CD4-positive, alpha-beta T cell treated with Interleukin-15 for 1 hour (primary cell): ENCODE measurements around the gene KIAA1210.

ENCODE experiments used
- DNase-seq: peaks from one replicate; pipeline ENCODE4 v3.0.0-alpha.2; 2020

The KIAA1210 gene

DNA sequence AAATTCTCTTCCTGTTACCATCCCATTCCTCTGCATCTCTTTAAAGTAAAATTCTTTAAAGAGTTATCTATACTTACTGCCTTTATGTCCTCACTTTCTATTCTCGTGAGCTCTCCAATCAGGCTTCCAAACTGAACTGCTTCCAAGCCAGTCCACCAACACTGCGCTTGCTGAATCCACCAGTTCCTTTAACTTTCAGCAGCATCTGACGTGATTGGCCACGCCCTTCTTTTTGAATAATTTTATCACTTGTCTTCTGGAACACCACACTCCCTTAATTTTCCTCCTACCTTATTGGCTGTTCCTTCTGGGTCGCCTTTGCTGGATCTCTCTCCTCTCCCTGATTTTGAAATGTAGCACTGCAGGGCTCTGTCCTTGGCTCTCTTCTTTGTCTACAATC lies at the start of gene KIAA1210:
TSS of gene KIAA1210 (minus strand) at position 163 of the 400 bp plus-strand sequence. CDS start 4,170 bp downstream, outside the sequence.
- DNase-seq, result no peak

DNA sequence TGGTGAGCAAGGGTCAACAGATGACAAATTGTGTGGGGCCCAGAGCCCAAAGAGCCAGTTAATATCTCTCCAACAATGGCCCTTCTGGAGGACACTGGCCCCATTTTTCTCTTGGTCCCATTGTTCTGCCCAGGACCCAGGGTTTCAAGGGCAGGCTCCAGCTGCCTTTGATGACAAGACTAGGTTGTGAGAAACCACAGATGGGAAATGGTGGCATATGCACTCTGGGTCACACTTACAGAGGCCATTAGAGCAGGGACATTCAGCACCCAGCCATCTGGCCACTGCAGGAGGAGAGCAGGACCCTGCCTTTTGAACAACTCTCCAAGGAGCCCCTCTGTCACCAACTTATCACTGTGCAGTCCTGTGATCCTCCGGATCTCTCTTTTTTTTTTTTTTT lies 49.7 kb upstream of the KIAA1210 start:
- no peak for DNase-seq

DNA sequence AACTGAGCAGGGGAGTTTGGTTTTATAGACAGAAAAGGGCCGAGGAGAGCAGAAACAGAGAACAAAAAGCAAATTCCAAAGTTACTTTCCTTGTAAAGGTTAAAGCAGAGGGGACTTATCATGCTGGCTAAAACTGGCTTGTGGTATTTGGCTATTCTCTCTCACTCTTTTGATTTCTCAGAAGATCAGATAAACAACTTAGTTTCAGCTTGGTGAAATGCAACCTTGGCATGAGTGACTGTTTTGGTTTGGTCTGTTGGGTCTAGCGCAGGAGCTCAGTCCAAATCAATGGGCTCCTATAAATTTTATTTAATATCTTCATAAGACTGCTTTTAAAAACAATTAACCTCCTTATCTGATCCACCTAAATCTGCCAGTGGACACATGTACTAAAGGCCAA lies 47.3 kb upstream of the KIAA1210 start:
- no peak for DNase-seq

DNA sequence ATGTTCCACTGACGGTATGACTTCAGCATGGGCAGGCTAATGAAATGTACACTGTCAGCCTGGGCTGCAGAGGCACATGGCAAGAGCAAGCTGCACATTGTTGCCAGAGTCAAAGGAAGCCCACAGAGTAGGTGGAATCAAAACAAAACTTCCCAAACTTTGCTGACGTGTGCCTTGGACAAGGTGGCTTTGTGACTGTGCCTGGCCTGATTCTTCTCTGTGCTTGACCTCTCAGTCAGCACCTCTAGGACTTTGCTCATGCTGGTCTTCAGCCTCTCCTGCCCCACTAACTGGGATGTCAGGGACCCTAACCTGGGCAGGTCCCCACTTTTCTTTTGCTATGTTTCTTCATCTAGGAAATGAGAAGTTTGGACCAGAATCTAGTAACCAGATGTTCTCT lies 40.5 kb upstream of the KIAA1210 start:
- no peak for DNase-seq

DNA sequence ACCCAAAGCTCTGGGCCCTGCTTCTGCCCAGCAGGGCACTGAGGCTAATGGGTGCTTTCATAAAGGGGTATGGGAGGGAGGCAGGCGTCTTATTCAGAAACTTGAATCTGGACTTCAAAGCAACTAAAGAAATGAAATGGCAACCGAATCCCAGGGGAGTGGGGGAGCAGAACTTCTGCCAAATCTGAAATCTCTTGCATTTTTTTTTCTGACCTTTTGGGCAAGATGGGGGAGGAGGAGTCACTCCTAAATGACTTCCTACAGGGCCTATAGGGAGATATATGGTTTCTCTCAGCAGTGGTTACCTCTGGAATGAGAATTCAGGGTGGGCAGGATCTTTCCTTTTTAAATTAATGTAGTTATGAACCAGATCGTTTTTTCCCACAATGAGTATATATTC lies 30.6 kb upstream of the KIAA1210 start:
- DNase-seq, result no peak

DNA sequence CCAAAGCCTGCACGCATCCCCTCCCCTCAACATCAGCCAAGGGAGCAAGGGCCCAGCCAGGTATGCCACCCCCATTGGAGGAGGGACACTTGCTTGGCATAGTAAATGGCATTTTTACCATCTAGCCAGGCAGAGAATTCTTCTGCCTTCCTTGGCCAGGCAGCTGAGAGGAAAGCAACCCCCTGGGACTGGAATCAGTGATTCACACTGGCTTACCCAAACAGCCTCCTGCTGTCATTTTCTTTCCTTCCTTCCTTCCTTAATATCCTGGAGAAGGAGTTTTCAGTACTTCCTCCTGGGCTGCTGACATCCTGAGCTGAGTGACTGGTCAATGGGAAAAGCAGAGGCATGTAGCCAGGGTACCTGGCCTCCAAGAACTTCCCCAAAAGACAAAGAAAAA lies 28.6 kb upstream of the KIAA1210 start:
- no peak for DNase-seq

DNA sequence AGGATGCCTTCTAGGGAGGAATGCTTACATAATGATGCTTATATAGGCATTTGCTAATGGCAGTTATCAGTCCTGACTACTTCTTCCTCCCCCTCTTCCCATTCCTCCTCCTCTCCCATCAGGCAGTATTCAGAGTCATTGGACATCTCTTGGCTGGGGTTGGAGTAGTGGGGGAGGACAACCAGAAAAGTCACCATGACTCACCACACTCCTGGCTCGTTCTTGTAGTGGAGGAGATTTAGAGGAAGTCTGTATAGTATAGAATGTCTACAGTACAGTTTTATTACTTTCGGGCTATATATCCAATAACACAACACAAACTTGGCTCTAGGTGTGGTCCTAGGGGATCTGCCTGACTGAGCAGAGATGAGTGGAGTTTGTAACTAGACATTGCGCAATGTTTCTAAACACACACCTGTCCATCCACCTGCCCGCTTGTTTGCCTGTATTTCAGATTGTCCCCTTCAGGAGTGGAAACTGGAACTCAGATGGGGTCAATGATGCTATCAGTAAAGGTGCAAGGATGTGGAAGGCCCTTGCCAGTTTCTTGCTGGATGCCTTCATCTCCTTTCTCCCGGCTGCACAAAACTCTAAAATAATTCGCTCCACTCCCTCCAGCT lies 27.9 kb upstream of the KIAA1210 start:
- DNase-seq, result no peak

DNA sequence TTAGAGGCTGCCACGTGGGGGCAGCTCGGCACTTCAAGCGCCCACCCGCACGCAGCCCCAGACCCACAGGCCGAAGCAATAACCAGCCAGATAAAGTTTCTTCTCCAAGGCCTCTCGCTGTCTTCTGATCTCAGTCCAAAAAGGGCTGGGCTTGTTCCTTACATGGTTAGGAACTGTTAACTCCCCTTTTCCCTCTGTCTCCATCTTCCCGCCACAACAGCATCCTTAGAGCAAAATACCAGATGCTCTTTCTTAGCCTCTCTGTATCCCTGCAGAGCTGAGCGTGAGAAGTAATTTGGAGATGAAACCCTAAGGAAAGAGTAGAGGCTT lies 23.4 kb upstream of the KIAA1210 start:
- no peak for DNase-seq

DNA sequence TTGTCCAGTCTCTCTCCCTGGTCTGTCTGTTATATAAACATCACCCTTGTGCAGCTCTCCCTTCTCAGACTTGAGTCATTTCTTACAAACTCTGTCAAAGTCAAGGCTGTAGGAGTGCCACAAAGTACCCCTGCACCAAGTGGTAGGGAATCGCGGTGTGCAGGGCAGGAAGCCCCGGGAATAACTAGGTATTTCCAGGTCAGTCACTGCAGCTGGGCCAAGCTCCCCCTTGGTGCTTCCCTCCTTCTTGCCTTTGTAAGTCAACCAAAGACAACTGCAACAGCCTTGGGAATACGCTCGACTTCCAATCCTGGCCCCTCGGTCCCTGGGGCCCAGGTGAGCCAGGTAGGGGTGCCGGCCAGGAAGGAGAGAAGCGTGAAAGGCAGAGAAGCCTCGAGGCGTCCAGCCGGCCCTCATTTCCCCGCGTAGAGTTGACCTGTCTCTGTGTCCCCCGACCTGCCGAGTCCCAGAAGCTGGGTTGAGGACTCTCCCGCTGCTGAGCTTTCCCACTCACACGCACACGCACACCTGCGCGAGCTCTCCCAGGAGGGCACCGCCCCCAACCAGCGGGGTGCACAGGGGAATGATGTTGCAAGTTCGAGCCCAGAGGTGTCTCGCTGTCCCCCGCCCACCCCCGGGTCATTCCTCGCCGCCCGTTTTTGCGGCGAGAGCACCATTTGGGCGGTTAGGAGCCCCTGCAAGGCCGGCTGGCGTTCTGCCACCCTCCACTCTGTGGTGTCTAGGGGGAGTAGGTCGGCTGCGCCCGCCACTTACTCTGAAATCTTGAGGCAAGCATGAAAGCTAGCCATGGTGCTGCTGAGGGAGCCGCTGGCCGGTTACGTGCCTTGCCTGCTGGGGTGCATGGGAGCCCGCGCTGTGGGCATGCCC lies 22.8 kb upstream of the KIAA1210 start:
- DNase-seq, result no peak

DNA sequence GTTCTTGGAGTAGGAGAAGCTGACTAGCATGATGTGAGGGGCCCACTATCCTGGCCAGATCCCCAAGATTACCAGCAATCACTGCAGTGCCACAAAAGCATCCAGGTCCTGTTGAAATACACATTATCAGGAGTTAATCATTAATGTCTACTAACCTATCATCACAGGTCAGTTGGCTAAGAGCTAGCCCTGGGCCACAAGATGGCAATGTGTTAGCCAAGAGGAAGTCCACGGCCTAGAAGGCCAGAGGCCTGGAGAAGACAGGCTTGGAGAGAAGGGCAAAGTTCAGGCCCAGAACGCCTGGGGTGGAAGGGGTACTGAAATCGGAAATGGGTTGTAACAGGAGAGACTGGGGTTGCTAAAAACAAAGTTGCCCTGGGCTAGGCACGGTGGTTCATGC lies 19.9 kb upstream of the KIAA1210 start:
- no peak for DNase-seq

DNA sequence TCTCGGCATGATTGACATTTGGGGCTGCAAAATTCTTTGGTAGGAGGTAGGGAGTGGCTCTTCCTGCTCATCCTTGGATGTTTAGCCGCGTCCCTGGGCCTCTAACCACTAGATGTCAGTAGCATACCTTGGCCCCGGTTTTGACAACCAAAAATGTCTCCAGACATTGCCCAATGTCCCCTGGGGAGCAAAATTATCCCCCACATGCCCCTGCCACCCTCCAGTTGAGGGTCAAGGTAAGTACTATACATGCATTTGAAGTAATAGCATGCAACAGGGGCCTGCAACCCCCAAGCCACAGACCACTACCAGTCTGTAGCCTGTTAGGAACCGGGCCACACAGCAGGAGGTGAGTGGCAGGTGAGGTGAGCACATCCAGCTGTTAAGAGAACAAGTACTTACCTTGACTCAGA lies 17.6 kb upstream of the KIAA1210 start:
- no peak for DNase-seq

DNA sequence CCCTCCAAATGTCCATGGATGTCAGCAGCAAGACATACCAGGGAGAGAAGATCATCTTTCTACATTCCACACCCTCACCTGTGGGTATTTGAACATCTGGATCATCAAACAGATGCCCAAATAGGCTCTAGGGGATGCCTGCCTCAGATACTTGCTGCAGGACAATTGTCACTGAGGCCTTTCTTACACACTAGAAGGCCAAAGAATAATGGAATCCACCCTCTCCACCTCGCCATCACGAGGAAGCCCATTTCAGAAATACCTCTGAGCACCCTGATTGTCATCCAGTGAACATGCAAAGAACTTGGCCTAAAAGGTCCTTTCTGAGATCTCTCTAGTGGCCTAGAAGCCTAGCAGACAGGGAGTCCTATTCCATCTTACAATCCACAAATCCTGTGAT lies 6.9 kb upstream of the KIAA1210 start:
- no peak for DNase-seq

DNA sequence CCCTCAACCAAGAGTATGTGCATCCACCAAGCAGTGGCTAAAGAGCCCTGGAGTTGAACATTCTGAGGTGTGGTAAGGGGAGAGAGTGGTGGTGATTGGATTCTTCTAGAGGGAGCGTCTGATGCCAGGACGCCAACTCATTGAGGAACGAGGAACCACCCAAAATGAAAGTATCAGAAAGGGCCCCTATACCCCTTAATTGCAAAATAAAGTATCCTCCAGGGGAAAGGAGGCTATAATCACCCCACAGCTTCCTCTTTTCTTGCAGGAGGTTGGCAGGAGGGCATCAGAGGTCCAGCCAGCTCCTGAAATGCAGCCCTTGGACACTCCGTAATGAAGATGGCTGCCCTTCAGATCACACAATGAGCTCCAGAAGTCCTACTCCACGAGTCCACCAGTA lies 5.3 kb upstream of the KIAA1210 start:
- no peak for DNase-seq

DNA sequence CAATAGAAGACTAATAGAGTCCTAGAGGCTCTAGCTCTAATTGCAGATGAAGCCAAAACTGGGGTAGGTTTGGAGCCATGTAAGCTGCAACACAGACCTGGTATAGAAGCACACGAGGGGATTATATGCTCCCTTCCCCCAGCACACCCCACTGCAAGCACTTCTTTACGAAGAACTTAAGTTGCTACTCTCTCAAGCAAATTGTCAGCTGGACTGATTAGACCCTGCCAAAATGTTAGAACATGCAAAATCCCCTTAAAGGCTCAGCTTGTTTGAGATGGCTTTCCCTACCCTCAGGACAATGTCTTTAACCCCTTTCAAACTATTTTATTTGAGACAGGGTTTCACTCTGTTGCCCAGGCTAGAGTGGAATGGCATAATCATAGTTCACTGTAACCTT lies 4.7 kb upstream of the KIAA1210 start:
- no peak for DNase-seq

DNA sequence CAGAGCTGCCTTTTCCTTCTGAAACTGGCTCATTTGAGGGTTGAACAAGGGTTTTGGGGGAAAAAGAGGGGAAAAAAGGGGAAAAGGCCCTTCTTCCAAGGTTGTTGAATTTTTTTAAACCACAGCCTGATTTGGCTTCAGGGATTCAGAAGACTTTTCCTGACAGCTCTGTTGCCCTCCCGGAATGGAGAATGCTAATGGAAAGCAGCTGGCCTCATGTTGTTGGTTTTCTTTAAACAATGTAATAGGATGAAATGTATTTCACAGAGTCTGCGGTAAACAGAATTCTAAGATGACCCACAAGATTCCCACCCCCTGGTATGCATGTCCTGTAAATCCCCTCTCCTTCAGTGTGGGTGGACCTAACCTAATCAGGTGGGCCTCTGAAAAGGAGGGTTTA lies 3.3 kb upstream of the KIAA1210 start:
- no peak for DNase-seq

DNA sequence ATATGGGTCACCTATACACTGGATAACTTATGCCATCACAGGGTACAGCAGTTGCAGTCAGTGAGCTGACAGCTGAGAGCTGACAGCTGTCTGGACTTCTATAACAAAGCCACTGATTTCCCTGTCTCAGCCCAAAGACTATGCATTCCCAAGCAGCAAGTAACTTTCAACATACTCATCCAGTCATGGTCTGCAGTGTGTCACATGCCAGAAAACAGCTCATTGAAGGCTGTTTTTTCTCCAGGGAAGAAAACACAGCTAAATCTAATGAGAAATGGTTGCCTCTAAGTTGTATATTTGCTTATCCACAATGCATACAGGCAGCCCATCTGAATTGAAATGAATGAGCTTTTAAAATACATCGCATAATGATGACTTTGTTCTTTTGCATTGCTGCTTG lies 6.3 kb downstream of the KIAA1210 start:
- no peak for DNase-seq

DNA sequence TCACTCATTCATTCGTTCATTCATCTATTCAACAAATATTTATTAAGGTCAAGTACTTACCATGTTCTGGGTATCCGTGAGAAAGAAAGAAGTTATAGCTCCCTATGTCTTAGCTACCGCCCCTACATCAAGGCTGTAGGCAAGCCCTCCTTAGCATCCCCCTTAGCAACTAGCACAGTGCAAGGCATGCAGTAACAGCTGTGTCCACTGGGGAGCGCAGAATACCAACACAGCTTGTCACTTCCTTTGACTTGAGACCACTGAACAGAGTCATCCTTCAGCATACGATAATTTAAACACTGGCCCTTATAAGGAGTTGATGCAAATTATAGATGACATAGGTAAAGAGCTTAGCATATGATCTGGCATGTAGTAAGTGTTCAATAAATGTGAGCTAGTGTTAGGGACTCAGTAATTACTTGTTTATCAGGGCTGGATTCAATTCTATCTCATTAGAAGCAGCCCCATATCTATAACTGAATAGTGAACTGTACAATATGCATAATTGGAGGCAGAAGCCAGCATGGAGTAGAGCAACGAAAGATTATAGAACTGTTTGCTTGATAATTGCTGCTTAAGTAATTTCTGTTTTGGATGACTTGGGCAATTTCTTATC lies 8.7 kb downstream of the KIAA1210 start:
- peak; percentile 31 for DNase-seq

DNA sequence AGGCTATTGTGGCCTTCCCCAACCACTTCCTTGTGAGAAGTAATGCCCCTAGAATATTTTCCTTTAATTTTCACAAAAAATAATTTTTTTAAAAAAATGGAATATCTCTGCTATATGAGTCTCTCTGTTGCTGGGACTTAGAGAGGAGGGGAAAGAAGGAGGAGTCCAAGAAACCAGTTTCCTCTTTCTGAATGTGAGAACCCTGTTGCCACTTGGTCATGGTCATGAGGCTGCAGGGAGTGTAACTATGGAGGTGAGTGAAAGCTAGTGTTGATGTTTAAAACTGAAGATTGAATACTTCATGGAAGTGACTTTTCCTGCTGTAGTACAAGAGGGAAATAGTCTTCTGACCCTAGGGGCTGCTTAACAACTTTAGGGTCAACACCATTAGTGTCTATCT lies 20.4 kb downstream of the KIAA1210 start:
- no peak for DNase-seq

DNA sequence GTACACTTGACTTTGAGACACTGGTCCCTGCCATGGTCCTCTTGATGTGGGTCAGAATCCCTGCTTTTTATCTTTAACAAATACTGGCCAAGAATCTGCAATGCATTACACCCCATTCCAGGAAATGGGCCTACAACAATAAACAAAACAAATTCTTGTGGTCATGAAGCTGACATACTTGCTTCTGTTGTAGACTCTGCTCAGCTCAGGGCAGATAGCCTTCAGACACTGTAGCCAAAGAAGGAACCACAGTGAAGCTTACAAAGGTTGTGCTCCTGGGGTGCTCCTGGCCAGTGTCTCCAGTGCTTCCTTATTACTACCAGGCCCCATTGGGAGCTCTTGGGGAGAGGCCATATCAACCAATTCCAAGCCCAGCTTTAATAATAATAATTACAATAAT lies 21.8 kb downstream of the KIAA1210 start:
- DNase-seq, result no peak

DNA sequence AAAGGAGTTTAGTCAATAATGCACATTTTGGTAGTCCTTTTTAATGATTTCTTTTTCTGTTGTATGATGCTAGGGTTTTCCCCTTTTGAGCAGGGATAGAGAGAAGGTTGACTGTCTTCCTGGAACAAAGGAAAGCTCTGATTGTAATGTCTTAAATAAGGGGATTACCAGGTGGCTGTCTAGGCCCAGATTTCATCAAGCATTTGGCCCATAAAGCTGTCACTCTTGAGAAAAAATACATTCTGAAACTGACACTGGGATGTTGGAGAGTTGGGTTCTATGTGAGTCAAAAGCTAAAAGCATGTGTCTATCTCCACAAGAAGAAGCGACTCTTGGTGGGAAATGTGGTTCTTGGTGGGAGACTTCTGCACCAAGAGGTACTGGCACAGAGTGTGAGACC lies 26.4 kb downstream of the KIAA1210 start:
- no peak for DNase-seq

DNA sequence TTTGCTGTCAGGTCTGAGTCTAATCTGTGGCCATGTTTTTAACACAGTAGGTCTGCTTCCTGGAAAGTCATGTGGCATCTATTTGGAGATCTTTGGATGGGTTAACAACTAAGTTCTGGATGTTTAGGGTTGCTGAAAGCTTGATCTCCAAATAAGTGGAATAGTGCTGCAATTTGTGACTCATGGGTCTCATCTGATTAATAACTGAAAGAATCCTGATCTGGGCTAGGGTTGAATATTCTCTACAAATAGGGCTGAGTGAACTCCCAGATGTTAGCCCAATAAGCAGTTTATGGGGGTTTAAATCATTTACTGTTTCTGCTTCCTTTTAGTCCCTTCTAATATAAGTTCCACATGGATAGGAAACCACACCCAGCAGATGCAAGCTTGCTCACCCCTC lies 31.7 kb downstream of the KIAA1210 start:
- no peak for DNase-seq

DNA sequence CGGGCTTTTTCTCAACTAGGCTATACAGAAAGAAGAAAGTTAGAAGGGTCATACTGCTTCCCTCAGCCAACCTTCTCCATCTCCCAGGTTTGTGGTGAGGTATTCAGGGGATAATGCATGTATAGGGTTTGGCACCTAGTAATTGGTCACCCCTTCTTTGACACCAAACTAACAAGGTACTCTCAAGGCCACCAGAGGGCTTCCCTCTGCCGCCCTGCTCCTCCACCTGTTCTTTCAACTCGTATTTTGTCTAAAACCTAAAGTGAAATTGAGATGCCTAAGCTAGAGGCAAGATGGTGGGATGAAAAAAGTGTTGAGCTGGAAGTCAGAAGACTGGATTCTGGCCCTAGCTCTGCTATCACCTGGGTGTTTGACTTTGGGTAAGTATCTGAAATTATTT lies 32.8 kb downstream of the KIAA1210 start:
- no peak for DNase-seq

DNA sequence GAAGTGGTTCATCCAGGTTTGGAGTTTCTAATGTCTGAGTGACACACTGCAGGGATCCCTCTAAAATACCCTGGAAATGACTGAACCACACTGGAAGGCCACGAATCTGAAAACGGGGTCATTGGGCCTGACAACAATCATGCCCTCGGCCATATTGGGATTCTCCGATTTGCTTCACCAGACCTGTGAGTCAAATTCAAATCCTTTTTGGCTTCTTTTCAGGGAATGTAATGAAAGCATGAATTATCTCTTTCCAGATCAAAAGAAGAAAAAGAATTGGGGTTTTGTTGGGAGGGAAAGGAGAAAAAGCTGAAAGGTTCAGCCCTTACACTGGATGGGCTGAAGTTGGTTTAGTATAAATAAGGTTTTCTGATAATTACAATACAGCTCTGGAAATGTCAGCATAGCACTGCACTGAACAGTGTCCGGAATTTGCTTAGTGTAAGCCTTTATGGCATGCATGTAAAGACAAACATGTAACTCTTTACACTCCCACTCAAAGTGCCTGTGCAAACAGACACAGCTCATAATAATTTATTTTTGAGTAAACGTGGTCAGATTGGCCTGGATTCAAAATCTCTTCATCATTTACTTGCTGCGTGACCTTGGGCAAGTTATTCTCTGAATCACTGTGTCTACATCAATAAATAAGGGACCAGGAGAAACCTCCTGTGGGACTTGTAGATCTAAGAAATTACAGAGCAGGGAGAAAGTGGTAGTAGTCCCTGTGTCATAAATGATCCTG lies 33.4 kb downstream of the KIAA1210 start:
- DNase-seq, result no peak

DNA sequence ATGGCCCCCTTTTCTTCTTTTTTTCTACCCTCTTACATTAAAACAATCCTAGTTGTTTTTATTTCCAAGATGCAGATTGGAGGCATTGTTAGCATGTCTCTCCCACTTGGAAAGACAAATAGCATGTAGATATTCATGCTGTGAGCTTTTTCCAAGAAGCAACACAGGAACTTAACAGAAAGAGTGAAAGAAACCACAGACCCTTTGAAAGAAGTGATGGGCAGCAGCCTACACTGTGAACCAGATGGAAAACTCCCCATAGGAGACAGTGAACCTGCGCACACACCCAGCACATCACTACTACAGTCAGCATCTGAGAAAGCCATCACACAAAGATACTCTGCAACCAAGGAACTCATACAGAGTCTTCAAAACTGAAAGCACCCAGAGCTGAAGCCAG lies 37.0 kb downstream of the KIAA1210 start:
- no peak for DNase-seq
